Fibroblast of lung (primary cell): ENCODE data around the gene CSAD. TPM values are rescaled to one million over a fixed set of nuclear protein-coding genes. Genes with fewer than 3 reads are reported as not detected.

ENCODE experiments used
- DNase-seq, 2 donors: peaks; one replicate each; pipeline versions ENCODE4 v3.0.0 to v3.0.0-alpha.2; 2010; ENCODE audit warnings: low read depth in 2 of 2
- H2AFZ ChIP-seq: 2 replicates; pipeline ENCODE4 v1.5.1; 2012; ENCODE audit warnings: low read length, control low read depth, inconsistent platforms
- H3K27ac ChIP-seq: 2 replicates; pipeline ENCODE4 v1.5.1; 2011; ENCODE audit warnings: low read length, control low read depth; ENCODE audit not compliant: insufficient read depth
- H3K27me3 ChIP-seq: 2 replicates; pipeline ENCODE4 v1.5.1; 2011; ENCODE audit warnings: mild to moderate bottlenecking, low read length; ENCODE audit not compliant: control insufficient read depth, insufficient read depth
- H3K36me3 ChIP-seq: 2 replicates; pipeline ENCODE4 v1.5.1; 2011; ENCODE audit warnings: low read length; ENCODE audit not compliant: control insufficient read depth, insufficient read depth
- H3K4me1 ChIP-seq: 2 replicates; pipeline ENCODE4 v1.5.1; 2011; ENCODE audit warnings: low read length; ENCODE audit not compliant: control insufficient read depth, insufficient read depth; ENCODE audit errors: extremely low read depth
- H3K4me2 ChIP-seq: 2 replicates; pipeline ENCODE4 v1.5.1; 2011; ENCODE audit warnings: low read length, control low read depth; ENCODE audit not compliant: insufficient read depth; ENCODE audit errors: extremely low read depth
- H3K4me3 ChIP-seq, 4 experiments: fragments of 200-600 bp in 1 of 4; sonication (generic) in 1 of 4; replicated peaks in 1 of 4; 2 replicates each; pipeline ENCODE4 v1.5.1; 2011 to 2016; ENCODE audit warnings: low read length in 4 of 4, low read depth in 3 of 4, mild to moderate bottlenecking in 3 of 4, control low read depth in 2 of 4, inconsistent platforms in 1 of 4, mixed read lengths in 1 of 4; ENCODE audit not compliant: insufficient read depth in 1 of 4; ENCODE audit errors: control extremely low read depth in 1 of 4
- H3K79me2 ChIP-seq: 2 replicates; pipeline ENCODE4 v1.5.1; 2012; ENCODE audit warnings: mild to moderate bottlenecking, low read length, inconsistent platforms; ENCODE audit not compliant: control insufficient read depth, insufficient read depth
- H3K9ac ChIP-seq: 2 replicates; pipeline ENCODE4 v1.5.1; 2011; ENCODE audit warnings: mild to moderate bottlenecking, low read length, control low read depth; ENCODE audit not compliant: insufficient read depth
- H3K9me3 ChIP-seq: 2 replicates; pipeline ENCODE4 v1.5.1; 2012; ENCODE audit warnings: low read depth, low read length; ENCODE audit not compliant: control insufficient read depth, insufficient read depth
- H4K20me1 ChIP-seq: 2 replicates; pipeline ENCODE4 v1.5.1; 2011; ENCODE audit warnings: low read length; ENCODE audit not compliant: control insufficient read depth, insufficient read depth; ENCODE audit errors: extremely low read depth
- CTCF ChIP-seq, 2 donors: IDR thresholded peaks in 1 of 2; conservative IDR thresholded peaks in 1 of 2; 1 replicate in 1 of 2; 2 replicates in 1 of 2; pipeline ENCODE4 v1.5.1; 2011 to 2012; ENCODE audit warnings: low read length in 2 of 2, control low read depth in 1 of 2, inconsistent platforms in 1 of 2, low read depth in 1 of 2, mild to moderate bottlenecking in 1 of 2
- EZH2 ChIP-seq: IDR thresholded peaks from 2 replicates; pipeline ENCODE4 v1.5.1; 2012; ENCODE audit warnings: low read length, control low read depth, mild to moderate bottlenecking; ENCODE audit errors: missing control alignments
- polyA plus RNA-seq, 2 donors: library from polyadenylated mRNA; depleted of rRNA in 1 of 2; stranded (reverse) in 1 of 2; unstranded in 1 of 2; fragments of >200 nt; gene quantifications; 2 replicates each; pipeline ENCODE4 v1.2.1, GENCODE V29; 2011 to 2012; ENCODE audit warnings: missing spikeins in 1 of 2
- total RNA-seq: library from RNA; depleted of rRNA; stranded (reverse); fragments of >200 nt; gene quantifications from 2 replicates; pipeline ENCODE4 v1.2.1, GENCODE V29; 2014

CSAD gene
- total and polyA plus RNA-seq, 2 donors (not counting 1 experiment from before 2014, with no cell fraction given): 7.8 to 10.1 TPM

- H2AFZ ChIP-seq: no peak overlapping the region
- TF ChIP-seq CTCF (conservative IDR thresholded peaks at IDR 0.05 in 1 of 2, IDR thresholded peaks at IDR 0.05 in 1 of 2; ENCODE audit: low read depth in 1 of 2, low read length in 2 of 2): peak in 1 of 2 donors; percentile 32
- no peak for TF ChIP-seq EZH2
- H3K9me3 ChIP-seq: no peaks in the 10 kb centered on the region
- H3K4me3 ChIP-seq: no peak overlapping the region
- H3K36me3 ChIP-seq: peaks cover 3% of the 10 kb centered on the region
- no peaks in the 10 kb centered on the region for H4K20me1 ChIP-seq
- H3K4me1 ChIP-seq: peaks cover 30% of the 10 kb centered on the region
- DNase-seq: no peak
- H3K79me2 ChIP-seq: peaks cover 5% of the 10 kb centered on the region
- no peaks in the 10 kb centered on the region for H3K27me3 ChIP-seq
- H3K4me2 ChIP-seq: no peak overlapping the region
- no peak overlapping the region for H3K9ac ChIP-seq
- H3K27ac ChIP-seq: no peak overlapping the region
These were observed 43.6 kb upstream of the CSAD start for GRCh38 chr12:53224061-53224896.

- Histone ChIP-seq H2AFZ (no peak overlapping the region), H3K27ac (peak overlapping the region; percentile 28), H3K36me3 (peaks cover 3% of the 10 kb centered on the region), H3K9ac (no peak overlapping the region), H3K4me1 (peaks cover 30% of the 10 kb centered on the region), H3K4me2 (peak overlapping the region; percentile 59), H3K27me3 (no peaks in the 10 kb centered on the region), H4K20me1 (no peaks in the 10 kb centered on the region), H3K9me3 (no peaks in the 10 kb centered on the region), H3K4me3 (no peak overlapping the region), H3K79me2 (peaks cover 10% of the 10 kb centered on the region)
- TF ChIP-seq CTCF (conservative IDR thresholded peaks at IDR 0.05 in 1 of 2, IDR thresholded peaks at IDR 0.05 in 1 of 2; ENCODE audit: low read depth in 1 of 2, low read length in 2 of 2) (no peak), EZH2 (no peak)
- DNase-seq: peak; percentile 64 to 66
These were observed 42.8 kb upstream of the CSAD start for GRCh38 chr12:53223389-53224060.

GRCh38 chr12:53222806-53223261 lies 42.1 kb upstream of the CSAD start:
- Histone ChIP-seq H3K27me3 (no peaks in the 10 kb centered on the region), H3K9me3 (no peaks in the 10 kb centered on the region), H3K79me2 (peaks cover 16% of the 10 kb centered on the region), H3K4me3 (peak overlapping the region in 1 of 4 experiments; percentile 20), H3K4me2 (no peak overlapping the region), H2AFZ (no peak overlapping the region), H3K36me3 (peaks cover 3% of the 10 kb centered on the region), H4K20me1 (no peaks in the 10 kb centered on the region), H3K4me1 (peaks cover 33% of the 10 kb centered on the region), H3K9ac (no peak overlapping the region), H3K27ac (peak overlapping the region; percentile 34)
- no peak for TF ChIP-seq EZH2
- no peak for TF ChIP-seq CTCF (conservative IDR thresholded peaks at IDR 0.05 in 1 of 2, IDR thresholded peaks at IDR 0.05 in 1 of 2; ENCODE audit: low read depth in 1 of 2, low read length in 2 of 2)
- DNase-seq: no peak
